T-helper 22 cell (primary cell): ENCODE results near the gene HIGD1C.
"Not testable (repeated sequence)": the region's sequence is repeated elsewhere in the genome, so short reads cannot be mapped to it uniquely, and the experiment has no call there.

Source experiments
- DNase-seq: peaks from one replicate; pipeline ENCODE4 v3.0.0-alpha.2; 2020; ENCODE audit warnings: low read depth

The HIGD1C gene

DNA sequence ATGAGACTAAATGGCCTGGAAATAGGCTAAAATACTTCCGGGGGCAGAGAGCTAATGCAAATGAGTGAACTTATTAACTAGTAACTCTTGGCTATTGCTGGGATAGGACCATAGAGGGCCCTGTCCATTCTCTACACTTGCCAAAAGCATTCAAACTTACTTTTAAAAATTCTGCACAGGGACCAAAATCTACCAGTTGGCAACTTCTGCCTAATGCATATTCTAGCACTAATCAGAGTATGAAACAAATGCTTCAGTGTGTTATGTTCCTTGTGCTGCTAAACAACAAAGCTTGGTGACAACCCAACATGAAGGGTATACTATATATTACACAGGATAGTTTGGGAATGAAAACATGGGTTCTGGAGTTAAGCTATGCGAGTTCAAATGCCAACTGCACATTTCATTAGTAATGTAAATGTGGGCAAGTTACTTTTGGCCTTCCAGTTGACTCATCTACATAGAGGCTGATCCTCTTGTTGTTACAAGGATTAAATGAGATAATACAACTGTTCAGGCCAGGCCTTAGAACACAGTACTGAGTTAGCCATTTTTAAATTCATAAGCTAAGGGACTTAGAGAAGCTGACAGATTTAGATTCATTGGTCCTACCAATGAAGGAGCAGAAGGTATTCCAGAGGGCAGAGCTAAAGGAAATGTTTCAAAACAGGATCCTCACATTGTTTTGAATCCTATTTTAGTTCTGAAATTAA, 32.4 kb downstream of the HIGD1C start:
- no peak for DNase-seq

DNA sequence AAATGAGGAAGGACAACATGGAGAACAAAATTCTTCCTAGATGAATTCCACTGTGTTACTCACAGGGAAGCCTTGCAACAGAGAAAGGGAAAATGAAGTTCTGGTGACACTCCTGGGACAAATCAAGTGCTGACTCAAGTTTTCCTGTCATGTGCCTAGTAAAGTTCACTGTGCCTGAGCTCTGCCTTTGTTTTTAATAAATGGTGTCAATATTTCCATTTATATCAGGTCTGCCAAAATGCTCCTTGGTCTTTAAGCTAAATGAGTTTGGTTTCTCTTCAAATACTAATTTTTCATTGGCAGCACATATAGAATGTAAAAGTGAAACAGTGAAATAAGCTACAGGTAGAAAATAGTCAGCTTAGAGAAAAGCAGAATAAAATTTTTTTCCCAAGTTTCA, 33.0 kb downstream of the HIGD1C start:
- DNase-seq: no peak

DNA sequence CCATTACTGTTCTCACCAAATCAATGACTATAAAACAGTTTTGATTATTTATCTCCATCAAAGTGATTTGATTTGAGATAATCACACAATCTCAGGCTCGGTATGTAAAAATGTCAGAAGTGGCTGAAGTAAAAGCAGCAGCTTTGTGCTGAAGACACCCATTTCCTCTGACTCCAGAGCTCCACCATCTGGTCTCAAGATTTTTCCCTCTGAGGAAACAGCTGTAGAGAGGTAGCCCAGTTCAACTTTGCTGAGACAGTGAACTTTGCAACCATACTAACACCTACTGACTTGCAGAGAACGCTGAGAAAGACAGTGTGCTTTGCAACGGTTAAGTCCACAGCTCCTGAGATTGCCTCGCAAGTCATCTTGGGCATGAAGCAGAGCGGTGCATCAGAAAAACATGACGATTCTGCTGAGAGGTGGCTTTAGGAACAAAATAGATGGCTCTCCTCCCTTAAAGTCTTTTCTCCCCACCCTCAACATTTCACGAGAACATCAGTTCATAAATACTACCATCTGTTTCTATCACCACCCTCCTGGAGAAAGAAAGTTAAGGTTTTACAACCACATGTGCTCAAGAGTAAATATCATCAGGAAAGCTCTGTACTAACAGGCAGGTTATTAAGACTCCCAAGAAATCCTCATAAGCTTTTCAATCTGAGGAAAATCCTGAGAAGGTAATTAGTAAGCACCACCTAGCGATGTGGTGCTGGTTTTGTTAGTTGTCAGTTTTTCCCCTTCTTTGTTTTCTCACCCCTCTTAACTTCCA, 34.8 kb downstream of the HIGD1C start:
- no peak for DNase-seq

DNA sequence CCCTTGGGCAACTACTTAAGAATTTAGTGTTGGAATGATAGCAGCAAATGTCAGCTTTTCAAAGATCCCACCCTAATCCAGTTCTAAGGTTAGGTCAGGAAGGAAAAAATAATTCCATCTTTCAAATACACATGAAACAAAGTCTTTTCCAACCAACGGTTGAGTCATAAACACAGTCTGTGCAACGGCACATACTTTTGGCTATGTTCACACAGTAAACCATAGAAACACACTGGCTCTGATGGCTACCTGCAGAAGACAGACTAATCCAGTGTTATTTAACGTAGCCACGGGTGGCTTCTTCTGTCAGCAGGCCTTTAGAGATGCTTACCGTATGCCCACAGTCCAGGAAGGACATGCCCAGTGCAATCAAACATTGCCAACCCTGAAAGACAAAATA, 35.7 kb downstream of the HIGD1C start:
- DNase-seq: no peak

DNA sequence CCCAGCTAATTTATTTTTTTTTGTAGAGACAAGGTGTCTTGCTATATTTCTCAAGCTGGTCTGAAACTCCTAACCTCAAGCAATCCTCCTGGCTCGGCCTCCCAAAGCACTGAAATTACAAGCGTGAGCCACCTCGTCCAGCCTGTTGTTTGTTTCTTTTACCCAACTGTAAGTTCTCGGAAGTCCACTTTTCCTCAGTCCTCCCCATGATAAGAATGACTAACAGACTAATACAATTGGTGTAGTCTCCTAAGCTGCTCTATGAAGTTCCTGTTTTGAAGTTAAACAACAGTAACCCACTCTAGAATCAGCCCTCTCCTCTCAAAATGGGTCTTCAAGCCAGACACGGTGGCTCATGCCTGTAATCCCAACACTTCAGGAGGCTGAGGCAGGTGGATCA, 36.5 kb downstream of the HIGD1C start:
- DNase-seq: no peak

DNA sequence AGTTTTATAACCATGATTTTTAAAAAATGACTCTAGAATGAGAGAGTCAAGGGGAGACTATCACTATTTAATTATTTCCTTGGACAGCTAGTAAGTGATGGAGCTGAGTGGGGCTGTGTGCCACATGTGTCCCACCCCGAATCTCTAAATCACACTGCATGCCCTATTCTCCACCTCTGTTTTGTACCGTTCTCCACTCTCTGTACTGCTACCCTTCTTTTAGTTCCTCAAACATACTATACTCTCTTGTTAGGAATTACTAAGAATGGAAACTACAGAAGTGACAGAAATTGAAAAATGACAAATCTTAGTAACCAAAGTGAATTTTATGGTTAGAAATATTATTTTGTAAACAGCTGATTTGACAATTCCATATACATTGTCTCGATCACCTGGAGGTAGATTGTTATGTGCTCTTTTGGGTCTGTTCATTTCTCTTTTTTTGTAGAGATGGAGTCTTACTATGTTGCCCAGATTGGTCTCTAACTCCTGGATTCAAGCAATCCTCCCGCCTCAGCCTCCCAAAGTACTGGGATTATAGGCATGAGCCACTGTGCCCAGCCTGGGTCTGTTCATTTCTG, 37.9 kb downstream of the HIGD1C start:
- no peak for DNase-seq

DNA sequence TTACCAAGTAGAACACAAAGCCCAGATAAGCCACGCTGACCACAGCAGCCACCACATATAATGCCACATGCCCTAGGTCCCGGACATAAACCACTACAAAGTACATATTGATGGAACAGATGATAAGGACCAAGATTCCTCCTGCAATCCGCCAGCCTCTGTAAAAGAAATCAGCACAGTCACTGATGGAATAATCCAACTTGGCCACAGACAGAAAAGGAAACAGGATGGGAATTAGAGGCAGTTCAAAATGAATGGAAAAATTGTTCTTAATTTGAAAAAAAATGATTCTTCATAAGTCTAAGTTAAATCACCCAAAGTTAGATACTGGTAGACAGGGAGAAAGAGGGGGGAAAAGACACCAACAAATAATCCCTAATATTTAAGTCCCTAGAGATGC, 38.4 kb downstream of the HIGD1C start:
- no peak for DNase-seq

DNA sequence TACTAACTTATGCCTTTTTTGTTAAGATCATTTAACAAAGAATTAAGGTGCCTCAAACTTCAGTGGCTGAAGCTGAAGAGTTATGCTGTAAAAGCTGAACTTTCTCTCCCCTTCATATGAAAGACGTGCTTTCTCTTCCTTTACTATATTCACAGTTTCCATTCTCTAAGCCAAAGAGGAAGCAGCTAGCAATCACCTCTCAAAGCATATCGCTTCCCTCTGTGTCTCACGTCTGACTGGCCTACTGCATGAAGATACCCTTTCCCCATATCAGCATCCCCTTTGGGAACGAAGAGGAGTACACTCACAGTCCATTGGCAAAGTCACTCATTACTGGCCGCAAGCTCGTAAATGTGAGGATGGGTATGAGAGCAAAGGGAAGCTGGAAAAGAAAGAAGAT, 38.9 kb downstream of the HIGD1C start:
- no peak for DNase-seq

DNA sequence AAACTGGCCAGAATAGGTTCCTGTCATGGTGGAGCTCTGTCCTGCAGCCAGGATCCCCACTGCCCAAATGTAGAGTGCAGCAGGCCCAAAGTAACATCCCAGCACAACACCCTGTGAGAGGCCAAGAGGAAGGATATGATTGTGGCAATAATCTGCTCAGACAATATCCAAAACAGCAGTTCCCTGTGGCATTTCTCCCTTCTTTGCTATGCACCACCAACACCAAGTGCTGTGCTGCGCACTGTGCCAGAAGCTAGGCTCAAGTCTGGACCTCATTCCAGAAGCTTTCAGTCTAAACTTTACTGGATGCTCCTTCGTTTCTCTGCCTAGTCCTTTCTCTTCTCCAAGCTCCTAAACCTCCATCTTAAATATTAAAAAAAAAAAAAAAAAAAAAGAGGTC, 40.5 kb downstream of the HIGD1C start:
- no peak for DNase-seq

DNA sequence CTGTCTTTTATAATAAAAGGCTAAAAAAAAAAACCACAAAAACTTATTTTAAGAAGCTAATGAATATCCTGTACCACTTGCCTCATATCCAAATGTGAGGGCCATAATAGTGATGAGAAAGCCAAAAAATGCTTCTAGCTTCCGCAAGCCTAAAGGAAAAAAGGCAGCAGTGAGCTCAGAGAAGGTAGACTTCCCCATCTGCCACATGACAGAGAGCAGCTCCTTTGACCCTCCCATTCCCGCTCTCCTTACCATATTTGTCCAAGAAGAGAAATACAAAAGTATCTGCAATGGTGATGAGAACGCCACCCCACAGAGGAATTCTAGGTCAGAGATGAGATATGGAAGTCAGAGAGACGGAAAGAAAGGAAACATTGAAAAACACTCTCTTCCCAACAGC, 46.7 kb downstream of the HIGD1C start:
- DNase-seq: no peak

DNA sequence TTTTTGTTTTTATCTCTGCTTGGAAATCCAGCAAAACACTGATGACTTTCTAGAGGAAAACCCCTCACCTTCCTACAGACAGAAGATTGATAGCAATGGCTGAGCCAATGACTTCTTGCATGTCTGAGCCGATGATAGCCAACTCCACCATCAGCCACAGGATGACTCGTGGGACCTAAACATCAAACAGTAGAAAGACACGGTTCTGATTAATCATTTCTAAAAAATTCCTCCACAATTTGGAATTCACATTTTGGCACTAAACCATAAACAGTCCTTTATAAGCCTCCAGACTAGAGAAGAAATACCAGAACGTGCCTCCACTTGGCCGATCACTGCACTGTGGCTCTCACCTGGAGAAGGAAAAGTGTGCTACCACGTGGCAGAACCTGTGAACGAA, 47.9 kb downstream of the HIGD1C start:
- no peak for DNase-seq

DNA sequence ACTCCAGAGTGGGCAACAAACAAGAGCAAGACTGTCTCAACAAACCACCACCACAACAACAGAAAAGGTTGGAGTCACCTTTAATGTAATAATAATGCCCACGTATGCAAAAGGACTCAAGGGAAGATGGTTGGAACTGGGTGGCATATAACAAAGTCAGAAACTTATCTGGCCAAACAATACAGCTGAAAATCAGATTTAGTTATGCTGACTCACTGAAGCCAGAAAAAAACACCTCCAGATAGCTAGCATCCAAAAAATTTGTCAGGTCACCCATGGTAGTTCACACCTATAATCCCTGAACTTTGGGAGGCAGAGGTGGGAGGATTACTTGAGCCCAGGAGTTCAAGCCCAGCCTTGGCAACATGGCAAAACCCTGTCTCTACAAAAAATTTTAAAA, 49.5 kb downstream of the HIGD1C start:
- DNase-seq: no peak

DNA sequence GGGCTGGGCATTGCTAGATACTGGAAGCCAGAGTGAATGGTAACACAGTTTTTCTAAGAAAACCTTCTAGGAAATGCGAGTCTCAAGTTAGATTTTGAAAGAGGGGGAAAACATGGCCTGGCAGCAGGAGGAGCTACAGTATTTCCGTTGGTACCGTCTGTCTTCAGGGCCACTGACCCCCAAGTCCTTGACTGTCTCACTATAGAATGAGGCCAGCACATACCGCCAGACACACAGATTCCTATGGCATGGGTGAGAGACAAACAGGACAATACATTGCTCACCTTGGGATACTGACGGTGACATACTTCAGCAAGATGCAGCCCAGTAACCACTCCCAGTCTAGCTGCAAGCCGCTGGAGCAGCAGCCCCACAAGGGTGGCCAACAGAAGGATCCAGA, 52.2 kb downstream of the HIGD1C start:
- DNase-seq: no peak

DNA sequence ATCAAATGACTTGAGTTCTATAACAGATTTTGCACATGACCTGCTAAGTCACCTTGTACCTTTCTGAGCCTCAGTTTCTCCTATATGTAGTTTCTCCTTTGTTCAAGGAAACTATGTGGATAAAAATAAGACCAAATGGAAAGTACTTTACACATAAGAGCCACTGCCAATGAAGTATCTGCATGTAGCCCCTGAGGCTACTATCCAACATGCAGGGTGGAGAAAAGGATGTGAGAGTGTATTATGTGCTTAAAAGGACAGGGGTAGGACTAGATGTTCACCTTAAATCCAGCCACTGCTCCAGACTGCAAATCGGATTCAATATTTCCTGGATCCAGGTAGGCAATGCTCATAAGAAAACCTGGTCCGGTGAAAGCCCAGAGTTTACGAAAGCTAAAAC, 52.7 kb downstream of the HIGD1C start:
- DNase-seq: no peak

DNA sequence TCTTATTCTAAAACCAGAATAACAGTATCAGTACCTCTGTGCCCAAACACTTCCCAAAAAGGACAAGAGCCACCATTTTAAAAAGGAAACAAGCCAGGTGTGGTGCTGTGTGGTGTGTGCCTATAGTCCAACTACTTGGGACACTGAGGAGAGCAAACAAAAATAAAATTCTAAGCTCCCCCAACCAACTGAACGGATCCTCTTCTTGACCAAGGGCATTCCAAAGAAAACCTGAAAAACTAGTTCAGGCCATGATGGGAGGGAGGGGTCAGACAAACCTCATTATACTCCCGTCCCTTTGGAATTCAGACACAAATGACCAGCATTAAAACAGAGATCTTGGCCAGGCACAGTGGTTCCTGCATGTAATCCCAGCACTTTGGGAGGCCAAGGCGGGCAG, 53.3 kb downstream of the HIGD1C start:
- no peak for DNase-seq

DNA sequence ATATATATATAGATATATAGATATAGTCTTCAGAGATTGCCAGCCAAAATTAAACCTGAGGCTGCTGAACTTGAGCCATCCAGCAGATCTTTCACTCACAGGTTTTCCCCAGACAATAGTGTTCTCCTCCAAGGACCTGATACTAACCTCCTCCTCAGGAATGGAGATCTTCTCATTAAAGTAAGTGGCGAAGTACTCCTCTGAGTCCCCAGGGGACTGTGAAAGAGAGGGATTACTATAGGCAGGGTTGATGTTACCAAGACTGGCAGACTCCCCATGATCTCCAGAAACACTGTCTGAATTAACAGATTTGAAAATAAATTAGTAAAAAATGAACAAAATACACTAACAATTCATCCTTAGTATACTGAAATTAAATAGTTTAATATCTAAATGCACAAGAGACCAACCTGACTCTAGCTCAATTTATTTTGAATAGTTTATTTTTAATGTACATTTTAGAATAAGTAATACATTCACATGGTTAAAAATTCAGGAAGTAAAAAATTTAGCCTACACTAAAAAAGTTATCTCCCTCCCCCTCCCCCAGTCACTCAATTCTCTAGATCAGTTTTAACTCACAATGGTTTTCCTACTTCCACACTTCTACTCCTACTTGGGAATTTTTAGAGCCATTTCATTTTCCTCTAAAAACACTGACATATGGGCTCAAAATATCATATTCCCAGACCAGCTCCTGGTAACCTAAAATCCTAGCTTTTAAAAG, 56.1 kb downstream of the HIGD1C start:
- no peak for DNase-seq

DNA sequence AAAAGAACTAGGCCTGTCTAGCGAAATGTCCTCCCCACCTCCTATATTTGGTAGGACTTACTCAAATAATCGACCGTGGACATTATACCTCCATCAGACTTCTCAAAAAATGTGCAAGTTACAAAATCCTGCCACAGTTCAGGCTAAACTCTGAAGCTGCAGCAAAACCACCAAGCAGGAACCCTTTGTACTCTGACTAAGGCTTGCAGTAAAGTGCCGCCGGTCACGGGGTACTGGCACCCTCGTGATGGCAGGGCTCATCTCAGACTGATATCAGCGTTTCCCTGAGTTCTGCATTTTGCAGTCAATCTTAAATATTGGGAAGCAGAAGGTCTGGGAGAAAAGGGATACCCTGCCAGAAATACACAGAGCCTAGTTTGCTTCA, 56.7 kb downstream of the HIGD1C start:
- DNase-seq: peak; percentile 32

DNA sequence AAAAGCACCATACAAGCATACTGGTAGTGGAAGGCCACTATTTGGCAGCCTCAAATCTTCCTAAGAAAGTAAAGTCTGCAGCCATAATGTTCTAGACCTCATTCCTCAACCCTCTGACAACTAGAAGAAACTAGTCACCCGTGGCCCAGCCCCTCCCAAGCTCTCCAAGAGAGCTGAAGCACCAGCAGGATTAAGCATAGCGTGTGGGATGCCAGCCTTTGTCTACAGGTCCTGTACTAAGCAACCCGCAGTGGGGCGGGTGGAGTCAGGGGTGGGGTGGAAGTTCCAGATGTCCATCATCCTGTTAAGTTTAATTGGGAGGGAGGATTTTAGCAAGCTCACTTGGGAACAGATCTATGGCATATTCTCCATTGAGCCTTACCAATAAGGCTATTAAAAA, 59.6 kb downstream of the HIGD1C start:
- no peak for DNase-seq

DNA sequence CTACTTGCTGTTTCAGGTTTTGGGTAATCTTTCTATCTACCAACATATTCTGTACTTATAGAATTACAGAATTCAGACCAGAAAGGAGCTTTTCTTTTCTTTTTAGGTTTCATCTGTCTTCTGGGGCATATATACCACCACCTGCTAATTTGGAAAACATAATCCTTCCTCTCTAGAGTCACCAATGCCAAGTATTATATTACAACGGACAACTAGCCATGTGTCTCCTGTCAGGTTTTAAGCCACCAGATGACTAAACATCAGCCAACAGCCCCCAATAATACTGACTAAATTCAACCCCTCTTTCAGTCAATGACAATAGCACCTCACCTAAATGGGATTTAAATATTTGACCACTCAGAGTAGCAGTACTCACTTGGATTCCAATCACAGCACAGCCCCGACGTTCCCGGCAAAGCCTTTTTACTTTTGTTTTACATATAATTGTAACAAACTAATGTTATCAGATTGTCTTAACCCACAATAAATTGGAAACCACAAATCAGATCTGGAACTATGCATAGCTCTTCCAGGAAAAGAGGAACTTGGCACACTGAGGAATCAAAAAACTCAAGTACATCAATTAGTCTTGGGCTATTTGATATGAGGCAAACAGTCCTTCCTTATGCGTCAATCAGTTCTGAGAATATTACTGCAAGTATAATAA, 60.4 kb downstream of the HIGD1C start:
- no peak for DNase-seq

DNA sequence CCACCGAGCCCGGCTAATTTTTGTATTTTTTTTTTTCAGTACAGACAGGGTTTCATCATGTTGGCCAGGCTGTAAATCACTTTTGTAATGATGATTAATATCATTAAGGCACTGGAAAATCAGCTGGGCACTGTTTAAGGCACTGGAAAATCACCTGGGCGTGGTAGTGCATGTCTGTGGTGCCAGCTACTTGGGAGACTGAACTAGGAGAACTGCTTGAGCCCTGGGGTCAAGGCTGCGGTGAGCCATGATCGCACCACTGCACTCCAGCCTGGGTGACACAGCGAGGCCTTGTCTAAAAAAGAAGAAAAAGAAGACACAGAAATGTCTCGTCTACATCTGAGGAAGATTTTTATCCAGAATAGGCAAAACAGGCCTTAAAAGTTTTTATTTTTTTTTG, 61.1 kb downstream of the HIGD1C start:
- DNase-seq: no peak

DNA sequence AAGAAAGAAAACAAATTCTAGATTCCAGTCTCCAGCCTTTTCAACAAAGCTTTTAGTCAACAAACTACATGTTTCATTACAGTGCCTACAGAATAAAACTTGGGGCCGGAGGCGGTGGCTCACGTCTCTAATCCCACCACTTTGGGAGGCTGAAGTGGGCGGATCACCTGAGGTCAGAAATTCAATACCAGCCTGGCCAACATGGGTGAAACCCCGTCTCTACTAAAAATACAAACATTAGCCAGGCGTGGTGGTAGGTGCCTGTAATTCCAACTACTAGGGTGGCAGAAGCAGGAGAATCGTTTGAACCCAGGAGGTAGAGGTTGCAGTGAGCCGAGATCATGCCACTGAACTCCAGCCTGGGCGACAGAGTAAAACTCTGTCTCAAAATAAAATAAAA, 62.1 kb downstream of the HIGD1C start:
- not testable (repeated sequence) for DNase-seq

DNA sequence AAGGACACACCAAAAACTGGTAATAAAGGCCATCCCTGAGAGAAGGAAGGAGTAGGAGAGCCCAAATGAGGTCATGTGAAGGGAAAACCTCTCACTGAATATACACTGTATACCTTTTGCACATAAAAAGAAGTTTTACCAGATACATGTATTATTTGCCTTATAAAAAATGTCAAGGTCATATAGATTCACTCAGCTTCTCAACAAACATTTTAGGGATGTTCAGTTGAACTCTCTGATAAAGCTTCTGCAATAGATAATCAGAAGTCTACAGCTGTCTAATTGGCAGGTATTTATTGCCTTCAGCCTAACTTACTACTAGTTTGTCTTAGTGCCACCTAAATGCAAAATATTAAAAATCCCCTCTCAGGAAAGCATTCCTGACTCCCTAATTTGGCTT, 65.1 kb downstream of the HIGD1C start:
- no peak for DNase-seq
